ENCODE data around the gene NEK3. TPM values are rescaled to one million over a fixed set of nuclear protein-coding genes. Genes with fewer than 3 reads are reported as not detected.

The NEK3 gene
- total and polyA plus RNA-seq, 2 of the 4 experiments (the other 2 are of a cell fraction) = 3.6 to 9.2 TPM

- no peak overlapping the region for H4K5ac ChIP-seq (ENCODE audit: low read depth, low read length)
- no peak for TF ChIP-seq RCOR1 (IDR thresholded peaks at IDR 0.05; ENCODE audit: insufficient replicate concordance, low read length)
- TF ChIP-seq NFE2L2 (IDR thresholded peaks at IDR 0.05; ENCODE audit: low read depth, low read length) = no peak
- no peak for TF ChIP-seq SMC3 (IDR thresholded peaks at IDR 0.05; ENCODE audit: low read depth, low read length)
- no peak for TF ChIP-seq MAZ (IDR thresholded peaks at IDR 0.05; ENCODE audit: borderline replicate concordance, low read depth, low read length)
- no peak for TF ChIP-seq MXI1 (IDR thresholded peaks at IDR 0.05; ENCODE audit: borderline replicate concordance, low read depth, low read length)
- TF ChIP-seq CEBPB (IDR thresholded peaks at IDR 0.05; ENCODE audit: low read depth, low read length) = no peak
- TF ChIP-seq FOS (IDR thresholded peaks at IDR 0.05; ENCODE audit: low read depth, low read length) = no peak
- TF ChIP-seq ELK1 (IDR thresholded peaks at IDR 0.05; ENCODE audit: borderline replicate concordance, low read depth, low read length) = no peak
- TF ChIP-seq RFX5 (IDR thresholded peaks at IDR 0.05; ENCODE audit: low read depth, low read length) = no peak
- TF ChIP-seq BHLHE40 (IDR thresholded peaks at IDR 0.05; ENCODE audit: low read depth, low read length) = no peak
- TF ChIP-seq, protein P1, sequence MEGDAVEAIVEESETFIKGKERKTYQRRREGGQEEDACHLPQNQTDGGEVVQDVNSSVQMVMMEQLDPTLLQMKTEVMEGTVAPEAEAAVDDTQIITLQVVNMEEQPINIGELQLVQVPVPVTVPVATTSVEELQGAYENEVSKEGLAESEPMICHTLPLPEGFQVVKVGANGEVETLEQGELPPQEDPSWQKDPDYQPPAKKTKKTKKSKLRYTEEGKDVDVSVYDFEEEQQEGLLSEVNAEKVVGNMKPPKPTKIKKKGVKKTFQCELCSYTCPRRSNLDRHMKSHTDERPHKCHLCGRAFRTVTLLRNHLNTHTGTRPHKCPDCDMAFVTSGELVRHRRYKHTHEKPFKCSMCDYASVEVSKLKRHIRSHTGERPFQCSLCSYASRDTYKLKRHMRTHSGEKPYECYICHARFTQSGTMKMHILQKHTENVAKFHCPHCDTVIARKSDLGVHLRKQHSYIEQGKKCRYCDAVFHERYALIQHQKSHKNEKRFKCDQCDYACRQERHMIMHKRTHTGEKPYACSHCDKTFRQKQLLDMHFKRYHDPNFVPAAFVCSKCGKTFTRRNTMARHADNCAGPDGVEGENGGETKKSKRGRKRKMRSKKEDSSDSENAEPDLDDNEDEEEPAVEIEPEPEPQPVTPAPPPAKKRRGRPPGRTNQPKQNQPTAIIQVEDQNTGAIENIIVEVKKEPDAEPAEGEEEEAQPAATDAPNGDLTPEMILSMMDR (conservative IDR thresholded peaks at IDR 0.05; ENCODE audit: low read depth, low read length) = no peak
- TF ChIP-seq RAD21 (IDR thresholded peaks at IDR 0.05; ENCODE audit: low read length) = no peak
- no peak for TF ChIP-seq MAFK (IDR thresholded peaks at IDR 0.05; ENCODE audit: low read depth, low read length)
- TF ChIP-seq POLR2A (IDR thresholded peaks at IDR 0.05; ENCODE audit: low read depth, low read length) = no peak
- TF ChIP-seq CHD1 (IDR thresholded peaks at IDR 0.05; ENCODE audit: low read depth, low read length) = no peak
- TF ChIP-seq USF2 (IDR thresholded peaks at IDR 0.05; ENCODE audit: low read depth, low read length) = no peak
- intact Hi-C loops (cut with micrococcal nuclease) = no loop called here
Measured at GRCh38 chr13:52118095-52118494, 41.3 kb downstream of the NEK3 start.

More at GRCh38 chr13:52118095-52118494, 41.3 kb downstream of the NEK3 start:
- Histone ChIP-seq H3K14ac (replicated peaks; ENCODE audit: low read depth, low read length) (no peak overlapping the region), H3K9ac (ENCODE audit: low read depth, low read length) (no peak overlapping the region), H4K8ac (ENCODE audit: low read depth in 2 of 2, low read length in 2 of 2) (no peak overlapping the region), H3K79me1 (ENCODE audit: low read depth in 1 of 2, low read length in 2 of 2) (no peaks in the 10 kb centered on the region), H3K18ac (ENCODE audit: low read depth, low read length) (no peak overlapping the region), H2AK9ac (replicated peaks; ENCODE audit: low read depth, low read length, poor library complexity) (no peak overlapping the region), H2BK120ac (ENCODE audit: low read depth, low read length) (no peak overlapping the region), H3K23ac (ENCODE audit: low read depth, low read length) (no peak overlapping the region), H3K4me3 (ENCODE audit: insufficient read depth, low read depth, low read length) (no peak overlapping the region), H3K4ac (ENCODE audit: low read depth, low read length) (no peak overlapping the region), H3K56ac (ENCODE audit: extremely low read depth, insufficient read depth, low read length) (no peak overlapping the region), H3K4me1 (ENCODE audit: control insufficient read depth, insufficient read depth, low read length) (no peaks in the 10 kb centered on the region), H3K27me3 (ENCODE audit: control insufficient read depth, insufficient read depth, low read length) (peaks cover 13% of the 10 kb centered on the region), H4K20me1 (ENCODE audit: insufficient read depth, low read length) (no peaks in the 10 kb centered on the region), H2BK20ac (ENCODE audit: low read depth, low read length) (no peak overlapping the region), H4K91ac (ENCODE audit: insufficient read depth, low read depth, low read length) (no peak overlapping the region), H2AFZ (replicated peaks; ENCODE audit: low read length, poor library complexity) (no peak overlapping the region), H3K9me1 (ENCODE audit: insufficient read depth, low read length) (no peaks in the 10 kb centered on the region), H3K36me3 (ENCODE audit: control insufficient read depth, insufficient read depth, low read length) (no peaks in the 10 kb centered on the region), H3K27ac (ENCODE audit: insufficient read depth, low read length) (no peak overlapping the region), H2BK15ac (ENCODE audit: low read depth, low read length) (no peak overlapping the region), H2AK5ac (ENCODE audit: low read depth, low read length) (no peak overlapping the region), H3K9me3 (ENCODE audit: control insufficient read depth, insufficient read depth, low read length) (no peaks in the 10 kb centered on the region), H3K4me2 (ENCODE audit: low read depth, low read length) (no peak overlapping the region), H2BK5ac (ENCODE audit: low read depth, low read length, poor library complexity, severe bottlenecking) (no peak overlapping the region)
- ChIA-PET POLR2A (ENCODE audit: unreplicated experiment) (no interaction called here), CTCF (interaction anchor here (1.3 kb wide), 1 partner anchor 9 kb away, joined by 6 read pairs; no protein-coding TSS in a partner anchor)
- ATAC-seq (ENCODE audit: low read depth) (no peak), DNase-seq (no peak)
- in situ Hi-C loops (cut with MboI; ENCODE audit: low sequenced_read_pairs) (loop anchor here (25.0 kb wide), 1 partner anchor 981 kb away; no protein-coding TSS in a partner anchor), dilution Hi-C loops (cut with HindIII; ENCODE audit: low sequenced_read_pairs, unreplicated experiment) (no loop called here)
- no CpG with 5 or more reads among the region's 2 CpGs for WGBS, 2 experiments (ENCODE audit: extremely low coverage in 2 of 2, insufficient read length in 1 of 2)
- no TSS peak for BruUV-seq (replicated peaks)
